MV-4-11 (cell line): ENCODE data around the gene FUBP1.
A peak's percentile ranks its signal among the peaks of the same experiment; 100 is the strongest.
"Not testable (repeated sequence)": the region's sequence is repeated elsewhere in the genome, so short reads cannot be mapped to it uniquely, and the experiment has no call there.

Experiments
- DNase-seq: peaks from one replicate; lab custom pipeline; 2025; lab: John Stamatoyannopoulos, UW

Gene FUBP1

GRCh38 chr1:77978969-77979876 is at the start of gene FUBP1:
TSS of gene FUBP1 (minus strand) at chr1:77979072. CDS start at chr1:77979004, 68 bp downstream.
- DNase-seq = peak; percentile 98

DNA sequence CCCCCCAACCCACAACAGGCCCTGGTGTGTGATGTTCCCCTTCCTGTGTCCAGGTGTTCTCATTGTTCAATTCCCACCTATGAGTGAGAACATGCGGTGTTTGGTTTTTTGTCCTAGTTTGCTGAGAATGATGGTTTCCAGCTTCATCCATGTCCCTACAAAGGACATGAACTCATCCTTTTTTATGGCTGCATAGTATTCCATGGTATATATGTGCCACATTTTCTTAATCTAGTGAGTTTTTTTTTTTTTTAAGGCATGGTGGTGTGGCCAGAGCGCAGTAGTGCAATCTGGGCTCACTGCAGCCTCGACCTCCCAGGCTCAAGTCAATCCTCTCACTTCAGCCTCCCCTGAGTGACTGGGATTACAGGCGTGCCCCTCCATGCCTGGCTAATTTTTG is 42.3 kb upstream of the FUBP1 start:
- DNase-seq = not testable (repeated sequence)

- DNase-seq = no peak
These were observed 40.2 kb upstream of the FUBP1 start for GRCh38 chr1:78019024-78019423.

DNA sequence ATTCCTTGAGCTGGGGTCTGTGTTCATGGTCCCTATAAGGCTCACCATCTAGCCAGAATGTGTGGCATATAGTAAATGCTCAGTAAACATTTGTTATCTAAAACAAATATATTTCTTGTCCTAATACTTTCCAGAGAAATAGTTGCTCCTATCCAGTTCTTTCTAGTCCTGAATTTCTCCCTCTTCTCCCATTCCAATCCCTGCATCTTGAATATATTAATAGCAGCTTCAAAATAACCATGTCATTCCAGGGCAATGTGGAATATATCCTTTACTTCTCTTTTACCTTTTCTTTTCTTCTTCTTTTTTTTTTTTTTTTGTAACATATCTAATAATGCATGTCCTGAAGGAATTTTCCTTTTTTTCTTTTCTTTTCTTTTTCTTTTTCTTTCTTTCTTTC is 36.3 kb upstream of the FUBP1 start:
- DNase-seq = no peak

DNA sequence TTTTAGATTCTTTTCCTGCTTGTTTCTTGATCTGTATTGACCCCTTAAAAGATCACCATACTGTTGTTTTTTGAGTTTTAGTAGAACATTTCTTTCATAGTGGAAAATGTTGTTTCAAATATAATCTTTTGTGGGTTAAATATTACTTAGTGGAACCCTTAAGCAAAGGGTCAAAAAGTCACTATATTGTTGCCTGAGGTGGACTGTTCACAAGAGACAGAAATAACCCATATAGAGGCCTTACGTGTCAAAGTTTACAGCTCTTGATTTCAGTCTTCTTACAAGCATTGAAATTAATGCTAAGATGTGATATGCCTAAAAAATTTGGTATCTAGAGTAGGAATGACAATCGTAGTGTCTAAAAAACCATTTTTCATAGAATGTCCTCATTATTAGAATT is 32.2 kb upstream of the FUBP1 start:
- no peak for DNase-seq

GRCh38 chr1:78009836-78010235 is 31.0 kb upstream of the FUBP1 start:
- no peak for DNase-seq

DNA sequence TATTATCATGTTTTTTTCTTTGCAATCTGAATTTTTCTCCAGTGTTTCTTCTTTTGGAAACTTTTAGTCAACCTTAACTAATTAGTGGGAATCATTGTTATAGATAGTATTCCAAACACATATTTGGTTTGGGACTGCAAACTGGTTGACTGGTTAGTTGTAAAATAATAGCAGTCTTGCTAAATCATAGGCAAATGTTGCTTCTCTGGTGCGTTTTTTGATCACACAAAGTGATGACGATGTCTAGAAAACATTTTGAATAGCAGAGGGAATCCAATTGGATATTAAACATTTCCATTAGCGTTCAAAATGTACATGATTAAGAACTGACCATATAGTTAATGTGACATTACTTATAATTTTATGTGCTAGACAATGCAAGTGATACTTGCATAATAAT is 30.4 kb upstream of the FUBP1 start:
- DNase-seq = no peak

DNA sequence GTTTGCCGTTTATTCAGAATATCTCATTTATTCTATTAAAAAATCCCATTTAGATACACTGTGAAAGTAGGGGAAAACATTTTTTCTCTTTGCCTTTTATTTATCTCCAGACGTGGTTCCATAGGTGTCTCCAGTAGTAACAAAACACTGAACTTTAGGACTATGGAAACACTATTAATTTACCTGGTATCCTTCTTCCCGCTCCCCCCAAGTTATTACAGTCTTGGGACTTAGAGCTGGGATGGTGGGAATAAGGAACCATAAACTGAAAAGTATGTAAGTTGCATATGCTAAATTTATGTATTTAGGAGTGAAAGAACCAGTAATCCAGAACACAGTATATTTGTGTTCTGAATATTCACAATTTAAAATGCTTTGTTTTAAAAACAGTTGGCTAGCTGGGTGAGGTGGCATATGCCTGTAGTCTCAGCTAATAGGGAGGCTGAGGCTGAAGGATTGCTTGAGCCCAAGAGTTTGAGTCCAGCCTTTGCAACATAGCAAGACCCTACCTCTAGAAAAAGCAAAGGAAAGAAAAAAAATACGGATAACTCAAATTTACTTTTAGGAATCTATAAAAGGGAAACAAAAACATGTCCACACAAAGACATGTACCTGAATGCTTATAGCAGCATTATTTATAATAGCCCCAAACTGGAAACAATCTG is 28.9 kb upstream of the FUBP1 start:
- no peak for DNase-seq

DNA sequence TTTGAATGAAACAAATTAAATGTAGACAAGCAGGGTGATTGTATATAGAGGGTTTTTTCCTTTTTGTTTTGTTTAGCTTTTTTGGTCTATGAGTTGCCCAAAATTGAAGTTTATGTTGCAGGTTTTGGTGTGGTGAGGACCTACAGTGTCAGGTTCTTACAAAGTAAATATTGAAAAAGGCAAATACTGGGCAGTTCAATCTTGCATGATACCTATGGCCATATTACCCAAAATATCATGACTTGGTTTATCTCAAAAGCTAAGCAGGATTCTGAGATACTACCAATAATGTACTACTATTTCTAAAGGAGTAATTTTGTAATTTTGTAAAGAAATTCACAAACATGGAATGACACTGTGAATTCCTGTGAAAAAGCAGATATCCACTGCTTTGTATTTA is 27.6 kb upstream of the FUBP1 start:
- no peak for DNase-seq

DNA sequence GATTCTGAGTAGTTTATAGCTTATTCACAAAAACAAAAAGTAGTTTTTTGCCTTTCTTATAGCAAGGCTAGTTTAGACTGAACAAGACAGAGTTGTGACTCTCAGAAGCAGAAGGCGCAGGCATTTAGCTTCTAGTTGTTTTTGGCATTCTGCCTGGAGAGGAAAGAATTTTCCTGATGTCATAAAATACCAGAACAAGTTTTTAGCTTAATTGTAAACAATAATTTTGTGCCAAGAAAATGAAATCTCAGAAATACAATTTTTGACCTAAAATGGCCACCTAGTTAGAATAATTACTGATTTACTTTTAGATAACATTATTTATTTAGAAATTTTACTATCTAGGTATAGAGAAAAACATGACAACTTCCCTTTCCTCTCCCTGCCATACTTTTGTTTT is 26.9 kb upstream of the FUBP1 start:
- DNase-seq = no peak

DNA sequence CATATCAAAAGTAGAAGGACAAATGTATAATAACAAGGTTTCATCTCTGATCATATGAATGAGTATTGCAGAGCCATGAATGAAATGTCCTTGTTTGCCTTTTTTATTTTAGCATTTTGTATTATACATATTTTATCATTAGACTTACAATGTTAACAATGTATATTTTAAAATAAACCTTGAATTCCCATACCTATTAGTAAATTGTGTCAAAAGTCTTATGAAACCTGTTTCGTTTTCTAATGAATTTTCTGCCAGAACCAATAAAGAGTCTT is 26.5 kb upstream of the FUBP1 start:
- DNase-seq = no peak

DNA sequence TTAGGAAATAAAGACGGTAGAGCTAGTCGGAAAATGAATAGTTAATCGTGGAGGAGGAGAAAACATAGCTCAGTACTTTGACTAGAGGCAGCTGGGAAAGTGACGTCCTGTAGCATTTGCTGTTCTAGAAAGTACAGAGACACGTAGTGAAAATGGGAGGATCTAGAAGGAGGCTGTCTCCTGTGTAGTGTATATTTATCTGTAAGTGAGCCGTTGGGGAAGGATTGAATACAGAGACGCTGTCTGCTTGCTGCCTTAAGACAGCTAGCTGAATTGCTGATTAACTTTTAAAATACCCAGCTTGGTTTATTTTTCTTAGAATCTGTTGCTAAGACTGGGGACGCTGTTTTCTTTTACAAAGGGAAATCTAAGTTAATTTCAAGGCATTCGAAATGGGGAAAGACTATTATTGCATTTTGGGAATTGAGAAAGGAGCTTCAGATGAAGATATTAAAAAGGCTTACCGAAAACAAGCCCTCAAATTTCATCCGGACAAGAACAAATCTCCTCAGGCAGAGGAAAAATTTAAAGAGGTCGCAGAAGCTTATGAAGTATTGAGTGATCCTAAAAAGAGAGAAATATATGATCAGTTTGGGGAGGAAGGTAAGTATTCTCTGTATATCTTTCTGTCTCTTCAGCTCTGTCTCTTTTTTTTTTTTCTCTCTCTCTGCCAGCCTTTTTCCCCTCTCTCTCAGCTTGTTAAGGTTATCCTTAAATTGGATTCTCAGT is 26.0 kb upstream of the FUBP1 start, which contains the start of gene DNAJB4:
Gene DNAJB4 (plus strand): TSS at position 221 of the 729 bp plus-strand sequence. CDS start 172 bp downstream, at position 393.
- peak; percentile 95 for DNase-seq

GRCh38 chr1:78003882-78004718 is 25.2 kb upstream of the FUBP1 start:
- DNase-seq = peak; percentile 87

DNA sequence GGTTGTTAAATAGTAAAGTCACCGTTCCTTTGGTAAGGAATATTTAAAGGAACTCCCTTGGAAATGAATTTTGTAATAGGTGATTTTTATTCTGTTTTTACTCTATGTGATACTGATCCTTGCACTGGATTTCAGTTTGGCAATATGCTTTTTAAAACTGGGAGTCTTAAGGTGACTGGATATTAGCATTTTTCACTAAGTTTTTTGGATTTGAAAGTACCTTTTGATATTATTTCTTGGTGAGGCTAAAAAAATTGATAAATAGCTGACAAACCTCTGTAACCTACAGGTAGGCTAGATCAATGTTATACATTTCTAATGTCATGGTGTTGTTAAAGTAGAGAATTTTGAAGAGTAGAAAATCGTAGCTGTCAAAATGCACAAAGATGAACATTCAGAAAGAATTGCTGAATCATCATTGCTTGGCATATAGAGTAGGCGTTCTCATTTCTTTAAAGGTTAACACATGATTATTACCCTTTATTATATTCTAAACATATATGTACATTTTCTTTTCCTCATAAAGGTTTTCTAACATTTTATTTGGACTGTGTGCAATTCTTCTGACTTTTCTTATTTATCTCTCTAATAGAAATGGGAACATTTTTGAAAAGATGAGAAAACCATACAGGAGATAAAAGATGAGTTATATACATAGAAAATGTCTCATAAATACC is 24.3 kb upstream of the FUBP1 start:
- no peak for DNase-seq

DNA sequence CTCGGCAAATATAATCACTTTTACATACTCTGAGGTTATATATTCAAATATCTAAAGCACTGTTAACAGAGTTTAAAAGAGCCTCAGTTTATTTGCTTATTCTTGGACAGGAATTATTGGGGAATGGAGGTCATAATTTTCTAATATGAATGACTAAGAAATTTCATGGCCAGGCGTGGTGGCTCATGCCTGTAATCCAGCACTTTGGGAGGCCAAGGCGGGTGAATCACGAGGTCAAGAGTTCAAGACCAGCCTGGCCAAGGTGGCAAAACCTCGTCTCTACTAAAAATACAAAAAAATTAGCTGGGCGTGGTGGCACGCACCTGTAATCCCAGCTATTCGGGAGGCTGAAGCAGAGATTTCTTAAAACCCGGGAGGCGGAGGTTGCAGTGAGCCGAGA is 21.7 kb upstream of the FUBP1 start:
- DNase-seq = not testable (repeated sequence)

DNA sequence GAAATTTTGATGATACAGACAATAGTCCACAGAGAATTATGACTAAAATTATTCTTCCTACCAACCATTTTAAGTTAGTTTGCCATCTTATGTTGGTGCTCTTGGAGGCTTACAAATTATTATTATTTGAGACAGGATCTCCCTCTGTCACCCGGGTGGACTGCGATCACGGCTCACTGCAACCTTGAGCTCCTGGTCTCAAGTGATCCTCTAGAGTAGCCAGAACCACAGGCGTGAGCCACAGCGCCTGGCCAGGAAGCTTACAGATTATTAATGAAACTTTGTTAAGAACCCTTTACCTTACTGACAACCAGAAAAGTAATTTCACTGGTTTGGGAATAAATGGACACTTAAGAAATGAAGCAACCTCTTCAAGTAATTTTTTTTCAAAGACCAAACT is 17.9 kb upstream of the FUBP1 start:
- DNase-seq = no peak

- no peak for DNase-seq
These were observed 15.3 kb upstream of the FUBP1 start for GRCh38 chr1:77994117-77994705.

GRCh38 chr1:77991638-77992037 is 12.8 kb upstream of the FUBP1 start:
- no peak for DNase-seq

- DNase-seq = no peak
These were observed 11.8 kb upstream of the FUBP1 start for GRCh38 chr1:77990629-77991204.

DNA sequence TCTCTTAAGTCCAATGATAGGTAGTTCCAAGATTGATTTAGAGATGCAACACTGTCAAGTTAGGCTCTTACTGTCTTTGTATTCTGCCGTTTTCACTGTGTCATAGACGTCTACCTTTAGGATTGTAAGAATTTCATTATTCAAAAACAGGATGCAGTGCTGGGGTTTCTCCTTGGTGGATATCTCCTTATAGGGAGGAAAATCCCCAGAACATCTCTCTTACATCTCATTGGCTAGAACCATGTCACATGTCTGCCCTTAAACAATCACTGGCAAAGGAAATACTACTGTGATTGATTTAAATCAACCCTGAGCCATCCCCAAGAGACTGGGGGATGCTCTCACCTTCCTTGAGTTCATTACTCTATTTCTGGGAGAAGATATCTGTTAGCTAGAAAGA is 10.9 kb upstream of the FUBP1 start:
- DNase-seq = no peak

DNA sequence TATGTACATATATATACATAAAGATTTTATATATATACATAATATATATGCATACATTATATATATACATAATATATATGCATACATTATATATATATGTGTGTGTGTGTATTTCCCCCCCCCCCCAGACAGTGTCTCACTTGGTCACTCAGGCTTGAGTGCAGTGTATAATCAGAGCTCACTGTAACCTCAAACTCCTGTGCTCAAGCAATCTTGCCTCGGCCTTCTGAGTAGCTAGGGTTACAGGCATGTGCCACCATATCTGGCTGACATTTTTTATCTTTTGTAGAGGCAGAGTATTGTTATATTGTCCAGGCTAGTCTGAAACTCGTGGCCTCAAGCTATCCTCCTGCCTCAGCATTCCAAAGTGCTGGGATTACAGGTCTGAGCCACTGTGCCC is 9.0 kb upstream of the FUBP1 start:
- DNase-seq = no peak
